Airway epithelial cell (primary cell): ENCODE results near the gene PROKR2. TPM values are rescaled to one million over a fixed set of nuclear protein-coding genes. Genes with fewer than 3 reads are reported as not detected.

Experiments used
- total RNA-seq: library from RNA; depleted of rRNA; stranded (reverse); fragments of >200 nt; gene quantifications from 2 replicates; pipeline ENCODE4 v1.2.3, GENCODE V29; 2015

Gene PROKR2
- not detected in 2 replicates for total RNA-seq

DNA sequence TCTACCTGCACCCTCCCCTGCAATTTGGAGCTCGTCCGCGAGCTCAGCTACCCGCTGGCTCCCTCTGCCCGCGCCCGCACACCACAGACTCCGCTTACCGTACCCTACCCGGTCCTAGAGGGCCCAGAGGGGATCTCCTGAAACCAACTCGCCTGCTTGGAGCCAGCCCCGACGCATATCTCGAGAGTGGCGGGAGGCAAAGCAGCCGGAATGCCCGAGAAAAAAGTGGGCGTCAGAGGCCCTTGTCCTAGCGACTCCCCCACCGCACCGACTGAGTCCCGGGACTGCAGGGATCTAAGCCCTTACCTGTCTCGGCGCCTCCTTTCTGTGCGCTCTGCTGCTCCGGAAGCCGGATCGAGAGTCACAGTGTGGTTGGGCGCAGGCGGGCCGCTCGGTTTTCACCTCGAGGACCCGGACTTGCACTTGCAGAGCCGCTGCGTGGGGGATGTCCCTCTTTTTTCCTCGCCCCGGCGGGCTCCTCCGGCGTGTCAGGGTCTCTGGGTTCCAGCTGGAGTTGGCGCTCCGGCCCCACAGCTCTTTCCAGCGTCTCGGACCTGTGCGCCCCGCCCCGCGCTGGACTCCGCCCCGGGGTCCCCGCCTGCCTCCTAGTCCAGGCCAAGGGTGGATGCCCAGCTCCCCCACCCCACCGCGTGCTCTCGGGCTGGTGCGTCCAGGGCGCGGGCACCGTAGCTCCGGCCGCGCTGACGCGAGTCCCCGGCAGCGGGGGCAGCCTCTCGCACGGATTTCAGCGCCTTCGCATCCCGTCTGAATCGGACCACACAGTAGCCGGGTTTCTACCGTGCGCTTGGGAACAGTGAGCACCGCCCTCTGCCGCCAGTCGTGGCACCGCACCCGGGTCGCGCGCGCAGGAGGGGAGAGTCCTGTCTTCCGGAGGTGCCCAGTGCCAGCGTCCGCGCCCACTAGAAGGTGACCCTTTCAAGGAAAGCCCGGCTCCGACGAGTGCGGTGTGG is at the start of gene PROKR2:
TSS of gene PROKR2 (minus strand) at position 767 of the 971 bp plus-strand sequence. CDS start 2,585 bp downstream, outside the sequence.

Other genes starting within 250 kb of the PROKR2 start
- 67.8 and 89.1 TPM in 2 replicates for gene TMEM230, start 203.9 kb downstream of the PROKR2 start, total RNA-seq
- gene PCNA, start 197.0 kb downstream of the PROKR2 start, total RNA-seq = 166 and 198 TPM in 2 replicates
- 11.8 and 14.3 TPM in 2 replicates for gene CDS2, start 189.9 kb downstream of the PROKR2 start, total RNA-seq